HEK293T (cell line): ENCODE measurements around the gene GALNT7.

Experiments used
- BHLHE40 ChIP-seq: fragments of 450-650 bp; IDR thresholded peaks from 2 replicates; pipeline ENCODE4 v1.6.1; 2016; ENCODE audit warnings: mild to moderate bottlenecking, moderate library complexity, borderline replicate concordance
- CTBP1 ChIP-seq: fragments of 450-650 bp; IDR thresholded peaks from 2 replicates; pipeline ENCODE4 v1.6.1; 2016; ENCODE audit warnings: borderline replicate concordance

GRCh38 chr4:173223743-173224142 is 55.1 kb downstream of the GALNT7 start:
- TF ChIP-seq BHLHE40 (no peak), CTBP1 (no peak)
